Smooth muscle cell (in vitro differentiated cells): Measurements from ENCODE around the gene OR6V1. TPM values are rescaled to one million over a fixed set of nuclear protein-coding genes. Genes with fewer than 3 reads are reported as not detected.

Experiments
- DNase-seq: peaks from one replicate; lab custom pipeline; 2025; ENCODE audit not compliant: unreplicated experiment; lab: John Stamatoyannopoulos, UW
- H2AFZ ChIP-seq: fragments of 200-600 bp; sonication (generic); 2 replicates; pipeline ENCODE4 v1.6.0; 2016; ENCODE audit warnings: antibody characterized with exemption, low read depth, mild to moderate bottlenecking
- H3F3A ChIP-seq: fragments of 200-600 bp; sonication (generic); 2 replicates; pipeline ENCODE4 v1.6.0; 2017; ENCODE audit warnings: antibody characterized with exemption, low read depth
- H3K27ac ChIP-seq: fragments of 200-600 bp; sonication (generic); 2 replicates; pipeline ENCODE4 v1.5.1; 2016; ENCODE audit warnings: low read depth, mild to moderate bottlenecking
- H3K27me3 ChIP-seq: fragments of 200-600 bp; sonication (generic); 2 replicates; pipeline ENCODE4 v1.6.1; 2016; ENCODE audit warnings: low read depth, mild to moderate bottlenecking
- H3K36me3 ChIP-seq: fragments of 200-600 bp; sonication (generic); 2 replicates; pipeline ENCODE4 v1.5.1; 2016; ENCODE audit warnings: low read depth
- H3K4me1 ChIP-seq: fragments of 200-600 bp; sonication (generic); 2 replicates; pipeline ENCODE4 v1.5.1; 2016; ENCODE audit warnings: low read depth
- H3K4me2 ChIP-seq: fragments of 200-600 bp; sonication (generic); 2 replicates; pipeline ENCODE4 v1.6.0; 2016; ENCODE audit warnings: mild to moderate bottlenecking
- H3K4me3 ChIP-seq: fragments of 200-600 bp; sonication (generic); 2 replicates; pipeline ENCODE4 v1.5.1; 2016; ENCODE audit warnings: mild to moderate bottlenecking
- H3K79me2 ChIP-seq: fragments of 200-600 bp; sonication (generic); 2 replicates; pipeline ENCODE4 v1.6.0; 2016; ENCODE audit warnings: low read depth, mild to moderate bottlenecking
- H3K9ac ChIP-seq: fragments of 200-600 bp; sonication (generic); 2 replicates; pipeline ENCODE4 v1.6.0; 2016; ENCODE audit warnings: low read depth
- H3K9me3 ChIP-seq: fragments of 200-600 bp; sonication (generic); replicated peaks from 2 replicates; pipeline ENCODE4 v1.5.1; 2016; ENCODE audit warnings: low read depth
- H4K20me1 ChIP-seq: fragments of 200-600 bp; sonication (generic); 2 replicates; pipeline ENCODE4 v1.6.0; 2016; ENCODE audit warnings: low read depth
- CTCF ChIP-seq: fragments of 200-600 bp; sonication (generic); IDR thresholded peaks from 2 replicates; pipeline ENCODE4 v1.5.1; 2017; ENCODE audit warnings: borderline replicate concordance, mild to moderate bottlenecking, antibody characterized with exemption; ENCODE audit not compliant: insufficient read depth, poor library complexity, severe bottlenecking
- WGBS: methylation state at CpG from one replicate; pipeline ENCODE4 v1.1.7; 2016; ENCODE audit warnings: low lambda C conversion rate; 5-methylcytosine and 5-hydroxymethylcytosine counted together
- polyA plus RNA-seq: library from polyadenylated mRNA; unstranded; fragments of >200 nt; fragmentation: Nextera tagmentation; extraction: Ambion mirVana; gene quantifications from 2 replicates; pipeline ENCODE4 v1.2.1, GENCODE V29; 2016
- total RNA-seq: library from RNA; depleted of rRNA; stranded (reverse); fragments of >200 nt; gene quantifications from 2 replicates; pipeline ENCODE4 v1.2.3, GENCODE V29; 2014

The OR6V1 gene
- total and polyA plus RNA-seq, 2 experiments from 2014 or later: not detected

DNA sequence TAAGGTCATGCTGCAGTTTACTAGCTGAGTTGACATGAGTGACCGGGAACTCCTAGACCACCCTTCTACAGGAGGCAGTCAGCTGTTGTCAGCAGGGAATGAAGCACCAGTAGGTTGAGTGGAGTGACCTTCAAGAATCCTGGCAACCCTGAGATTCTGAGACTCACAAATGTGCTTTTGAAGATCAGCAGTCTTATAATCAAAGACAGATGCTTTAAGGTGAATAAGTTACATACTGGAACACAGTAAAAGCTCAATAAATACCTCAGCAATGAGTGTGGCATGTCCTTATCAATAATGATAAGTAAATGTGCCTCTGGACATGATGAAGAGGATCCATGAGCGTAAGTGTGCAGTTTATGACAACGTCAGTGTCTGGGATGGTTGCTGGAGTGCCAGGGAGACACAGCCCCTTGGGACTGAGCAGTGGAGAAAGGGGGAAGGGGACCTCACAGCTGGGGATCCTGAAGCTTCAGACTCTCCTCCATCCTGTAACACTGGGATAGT, 11.9 kb upstream of the OR6V1 start:
- no peak overlapping the region for H3K9ac ChIP-seq
- H3K4me1 ChIP-seq: peaks cover 16% of the 10 kb centered on the region
- no peak for TF ChIP-seq CTCF
- H4K20me1 ChIP-seq: no peaks in the 10 kb centered on the region
- H3K9me3 ChIP-seq: no peaks in the 10 kb centered on the region
- no peak overlapping the region for H2AFZ ChIP-seq
- no peak overlapping the region for H3K4me3 ChIP-seq
- H3F3A ChIP-seq: peaks cover 12% of the 10 kb centered on the region
- H3K27ac ChIP-seq: no peak overlapping the region
- no peaks in the 10 kb centered on the region for H3K79me2 ChIP-seq
- H3K4me2 ChIP-seq: no peak overlapping the region
- H3K36me3 ChIP-seq: no peaks in the 10 kb centered on the region
- H3K27me3 ChIP-seq: no peaks in the 10 kb centered on the region
- no peak for DNase-seq
- WGBS: 37% methylated on average over 3 of the region's 3 CpGs

- TF ChIP-seq CTCF: no peak
- no peak for DNase-seq
Measured at GRCh38 chr7:143041346-143041745, 10.8 kb upstream of the OR6V1 start.

GRCh38 chr7:143042159-143042789, 9.9 kb upstream of the OR6V1 start:
- peak overlapping the region; percentile 64 for H3K27ac ChIP-seq
- H3K9me3 ChIP-seq: no peaks in the 10 kb centered on the region
- H3K4me1 ChIP-seq: peaks cover 16% of the 10 kb centered on the region
- peak overlapping the region; percentile 24 for H2AFZ ChIP-seq
- no peaks in the 10 kb centered on the region for H3K27me3 ChIP-seq
- H3K79me2 ChIP-seq: no peaks in the 10 kb centered on the region
- TF ChIP-seq CTCF: no peak
- WGBS: 32% methylated on average over 3 of the region's 3 CpGs
- peaks cover 12% of the 10 kb centered on the region for H3F3A ChIP-seq
- DNase-seq: no peak
- no peaks in the 10 kb centered on the region for H3K36me3 ChIP-seq
- H3K4me2 ChIP-seq: peak overlapping the region; percentile 53
- H3K4me3 ChIP-seq: no peak overlapping the region
- peak overlapping the region; percentile 9 for H3K9ac ChIP-seq
- H4K20me1 ChIP-seq: no peaks in the 10 kb centered on the region

More at GRCh38 chr7:143041346-143041745, 10.8 kb upstream of the OR6V1 start:
- Histone ChIP-seq H3K27me3 (no peaks in the 10 kb centered on the region), H3K4me3 (no peak overlapping the region), H3K79me2 (no peaks in the 10 kb centered on the region), H3K4me2 (no peak overlapping the region), H4K20me1 (no peaks in the 10 kb centered on the region), H3K4me1 (peaks cover 16% of the 10 kb centered on the region), H3F3A (peaks cover 12% of the 10 kb centered on the region), H3K9me3 (no peaks in the 10 kb centered on the region), H3K36me3 (no peaks in the 10 kb centered on the region), H3K27ac (no peak overlapping the region), H3K9ac (no peak overlapping the region), H2AFZ (no peak overlapping the region)
- whole genome bisulfite sequencing: 94% methylated on average over 6 of the region's 6 CpGs
